KBM-7 (cell line): ENCODE data around the gene HCFC1.
"Not testable (repeated sequence)": the region's sequence is repeated elsewhere in the genome, so short reads cannot be mapped to it uniquely, and the experiment has no call there.

Experiments used
- DNase-seq: peaks from one replicate; pipeline ENCODE4 v3.0.0-alpha.2; 2015
- in situ Hi-C: fragments of 300-500 bp; cut with MboI; formaldehyde crosslinking; loops from 2 replicates; pipeline ENCODE4 v1.14.3; 2020; ENCODE audit warnings: low sequenced_read_pairs, low pct_unique_long_range_greater_than_20kb, mixed read lengths

Gene HCFC1

DNA sequence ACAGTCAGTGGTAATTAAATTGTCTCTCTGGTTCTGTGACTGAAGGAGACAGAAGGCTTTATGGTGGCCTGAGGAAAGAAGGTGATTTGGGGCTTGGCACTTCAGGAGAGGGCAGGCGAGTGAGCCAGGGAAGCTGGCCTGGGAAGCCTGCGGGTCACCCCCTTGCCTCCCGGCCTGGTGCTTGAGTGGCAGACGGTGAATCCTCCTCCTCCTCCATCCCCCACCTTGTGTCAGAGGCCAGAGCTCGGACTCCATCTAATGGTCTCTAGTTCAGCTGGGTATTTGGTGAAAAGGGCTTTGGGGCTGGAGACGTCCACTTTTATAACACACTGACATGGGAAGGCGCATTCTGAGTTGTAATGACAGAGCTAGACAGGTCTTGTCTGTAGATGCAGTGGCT is 9.6 kb upstream of the HCFC1 start:
- in situ Hi-C loops = no loop called here
- no peak for DNase-seq

DNA sequence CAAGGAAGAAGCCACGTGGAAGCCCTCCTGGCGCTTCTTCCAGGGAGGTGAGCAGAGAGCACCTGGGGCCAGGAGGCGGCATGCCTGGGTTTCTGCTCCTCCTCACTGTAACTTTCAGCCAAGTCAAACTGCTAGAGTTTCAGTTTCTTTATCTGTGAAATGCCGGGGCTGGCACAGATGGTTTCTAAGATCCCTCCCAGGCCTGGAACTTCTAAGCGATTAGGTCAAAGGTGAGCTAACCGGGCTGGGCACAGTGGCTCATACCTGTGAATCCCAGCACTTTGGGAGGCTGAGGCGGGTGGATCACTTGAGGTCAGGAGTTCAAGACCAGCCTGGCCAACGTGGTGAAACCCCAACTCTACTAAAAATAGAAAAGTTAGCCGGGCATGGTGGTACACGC is 8.8 kb upstream of the HCFC1 start:
- DNase-seq, in situ Hi-C loops: not testable (repeated sequence)

DNA sequence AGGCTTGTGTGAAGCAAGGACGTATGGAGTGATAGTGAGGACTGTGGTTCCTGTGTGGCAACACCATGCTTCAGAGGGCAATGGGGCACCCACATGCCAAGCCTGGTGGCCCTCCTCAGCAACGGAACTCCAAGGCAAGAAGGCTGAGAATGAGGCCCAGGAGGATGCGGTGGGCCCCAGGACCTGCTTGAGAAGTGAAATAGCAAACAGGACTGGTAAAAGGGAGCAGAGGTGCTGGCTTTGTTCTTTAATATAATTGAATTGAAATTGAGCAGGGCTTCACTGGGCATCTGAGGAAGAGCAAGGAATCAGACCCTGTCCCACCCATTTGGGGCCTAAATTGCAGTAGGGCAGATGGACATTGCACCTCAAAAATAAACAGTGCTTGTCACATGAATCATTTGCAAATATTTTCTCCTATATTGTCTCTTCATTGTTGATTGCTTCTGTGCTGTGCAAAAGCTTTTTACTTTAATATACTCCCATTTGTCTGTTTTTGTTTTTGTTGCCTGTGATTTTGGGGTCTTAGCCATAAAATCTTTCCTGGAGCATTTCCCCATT is 3.2 kb upstream of the HCFC1 start:
- in situ Hi-C loops = no loop called here

DNA sequence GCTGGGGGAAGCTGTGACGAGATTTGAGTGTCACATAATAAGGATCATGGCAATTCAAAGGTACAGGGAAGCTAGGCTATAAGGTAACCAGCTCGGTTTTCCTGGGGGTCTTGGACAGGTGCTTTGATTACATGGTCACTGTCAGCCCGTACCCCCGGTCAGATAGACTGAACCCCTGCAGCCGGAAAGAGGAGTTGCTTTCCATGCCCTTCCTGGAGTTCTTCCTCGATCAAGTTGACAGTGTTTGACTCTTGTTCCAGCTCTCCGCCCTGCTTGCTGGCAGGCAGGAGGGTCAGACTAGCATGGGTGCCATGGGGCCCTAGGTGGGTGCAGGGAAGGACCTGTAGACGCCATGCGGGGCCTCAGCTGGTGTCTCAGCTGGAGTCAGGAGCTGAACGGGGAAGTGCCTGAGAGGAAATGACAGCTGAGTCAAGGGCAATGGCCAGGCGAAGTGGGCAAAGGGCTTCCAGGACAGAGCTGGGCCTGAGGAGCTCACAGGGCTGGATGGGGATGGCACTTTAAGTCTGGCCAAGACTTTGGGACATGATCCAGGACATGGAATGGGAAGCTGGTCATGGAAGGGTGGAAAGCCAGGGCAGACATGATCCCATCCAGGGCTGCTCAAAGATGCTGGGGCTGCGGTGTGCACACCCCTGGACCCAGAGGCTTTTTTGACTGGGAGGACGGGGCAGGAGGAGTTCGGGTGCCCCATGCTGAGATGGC is 2.5 kb upstream of the HCFC1 start:
- in situ Hi-C loops = no loop called here
- DNase-seq = no peak

More for the DNA sequence above, 3.2 kb upstream of the HCFC1 start:
- no peak for DNase-seq

DNA sequence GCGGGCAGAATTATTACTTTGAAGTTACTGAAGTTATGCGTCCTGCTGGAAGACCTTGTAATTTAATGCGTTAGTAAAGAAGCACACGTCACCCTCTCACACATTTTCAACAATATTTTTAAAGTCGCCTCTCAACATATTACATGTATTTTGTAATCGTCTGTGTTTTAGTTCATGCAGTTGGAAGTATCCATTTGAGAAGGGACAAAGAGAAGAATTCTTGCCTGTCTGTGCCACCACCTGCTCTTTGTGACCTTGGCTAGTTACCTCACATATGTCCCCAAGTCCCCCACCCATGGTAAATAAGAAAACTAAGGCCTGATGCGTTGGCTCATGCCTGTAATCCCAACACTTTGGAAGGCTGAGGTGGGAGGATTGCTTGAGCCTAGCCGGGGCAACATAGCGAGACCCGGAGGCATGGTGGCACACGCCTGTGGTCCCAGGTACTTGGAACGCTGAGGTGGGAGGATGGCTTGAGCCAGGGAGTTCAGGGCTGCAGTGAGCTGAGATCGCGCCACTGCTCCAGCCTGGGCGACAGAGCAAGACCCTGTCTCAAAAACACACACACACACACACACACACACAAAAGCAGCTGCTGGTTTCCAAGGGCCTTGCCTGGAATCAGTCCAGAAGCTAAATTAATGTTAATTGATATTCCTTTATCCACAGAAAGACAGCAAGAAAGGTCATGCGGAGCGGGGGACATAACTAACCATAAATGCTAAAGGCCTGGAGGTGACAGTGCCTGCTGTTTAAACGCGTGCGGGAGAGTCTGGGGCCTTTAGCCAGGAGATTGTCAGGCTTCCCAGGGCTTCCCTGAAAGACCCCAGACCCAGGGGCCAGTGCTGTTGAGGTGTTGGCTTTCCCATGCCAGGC is 1.7 kb upstream of the HCFC1 start:
- no peak for DNase-seq
- in situ Hi-C loops = no loop called here

DNA sequence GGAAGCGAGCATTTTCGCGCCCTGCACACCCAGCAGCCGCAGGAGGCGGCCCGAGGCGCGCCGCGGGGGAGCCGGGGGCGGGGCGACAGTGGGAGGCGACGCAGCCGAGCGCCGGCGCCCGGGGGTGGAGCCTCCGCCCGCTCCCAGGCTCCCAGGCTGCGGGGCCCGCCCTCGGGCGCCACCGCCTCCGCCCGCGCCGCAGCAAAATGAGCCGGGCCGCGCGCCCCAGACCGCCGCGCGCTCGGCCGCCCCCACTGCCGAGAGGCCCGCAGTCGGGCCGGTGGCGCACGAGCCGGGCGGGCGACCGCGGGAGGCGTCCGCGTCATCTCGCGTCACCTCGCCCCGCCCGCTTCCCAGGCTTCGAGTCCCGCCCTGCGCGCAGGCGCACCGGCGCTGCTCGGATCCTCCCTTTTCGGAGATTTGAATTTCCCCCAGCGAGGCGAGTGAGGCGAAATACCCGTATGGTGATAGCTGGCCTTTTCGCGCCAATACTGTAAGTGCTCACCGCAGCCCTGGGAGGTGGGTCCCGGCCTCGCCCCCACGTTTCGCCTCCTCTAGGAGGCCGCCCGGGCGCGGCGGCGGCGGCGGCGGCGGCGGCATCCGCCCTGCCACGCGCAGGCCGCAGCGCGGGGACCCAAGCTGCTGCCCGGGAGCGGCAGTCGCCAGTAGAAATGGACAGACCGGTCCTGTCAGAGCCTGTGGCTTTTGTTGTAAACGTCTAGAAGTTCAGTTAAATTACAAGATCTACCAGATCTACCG is 929 bp upstream of the HCFC1 start, which contains the start of gene TMEM187:
TSS of gene TMEM187 (plus strand) at position 387 of the 759 bp plus-strand sequence. CDS start 9,309 bp downstream, outside the sequence.
- peak; percentile 95 for DNase-seq

DNA sequence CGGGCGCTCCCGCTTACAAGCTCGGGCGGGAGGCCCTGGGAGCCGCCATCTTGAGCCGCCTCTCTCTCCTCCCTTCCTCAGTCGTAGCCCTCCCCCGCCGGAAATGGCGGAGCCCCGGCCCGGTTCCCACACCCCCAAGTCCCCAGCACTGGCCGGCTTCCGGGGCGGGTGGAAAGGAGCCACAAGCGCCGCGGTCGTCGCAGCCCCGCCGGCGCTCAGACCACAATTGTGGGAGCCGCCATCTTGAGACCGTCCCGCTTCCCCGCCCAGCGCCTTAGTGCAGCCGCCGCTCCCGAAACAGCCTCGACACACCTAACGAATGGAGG is 531 bp downstream of the HCFC1 start:
- in situ Hi-C loops = no loop called here
- DNase-seq = peak; percentile 94

More for the DNA sequence above, 929 bp upstream of the HCFC1 start, which contains the start of gene TMEM187:
- in situ Hi-C loops = no loop called here

DNA sequence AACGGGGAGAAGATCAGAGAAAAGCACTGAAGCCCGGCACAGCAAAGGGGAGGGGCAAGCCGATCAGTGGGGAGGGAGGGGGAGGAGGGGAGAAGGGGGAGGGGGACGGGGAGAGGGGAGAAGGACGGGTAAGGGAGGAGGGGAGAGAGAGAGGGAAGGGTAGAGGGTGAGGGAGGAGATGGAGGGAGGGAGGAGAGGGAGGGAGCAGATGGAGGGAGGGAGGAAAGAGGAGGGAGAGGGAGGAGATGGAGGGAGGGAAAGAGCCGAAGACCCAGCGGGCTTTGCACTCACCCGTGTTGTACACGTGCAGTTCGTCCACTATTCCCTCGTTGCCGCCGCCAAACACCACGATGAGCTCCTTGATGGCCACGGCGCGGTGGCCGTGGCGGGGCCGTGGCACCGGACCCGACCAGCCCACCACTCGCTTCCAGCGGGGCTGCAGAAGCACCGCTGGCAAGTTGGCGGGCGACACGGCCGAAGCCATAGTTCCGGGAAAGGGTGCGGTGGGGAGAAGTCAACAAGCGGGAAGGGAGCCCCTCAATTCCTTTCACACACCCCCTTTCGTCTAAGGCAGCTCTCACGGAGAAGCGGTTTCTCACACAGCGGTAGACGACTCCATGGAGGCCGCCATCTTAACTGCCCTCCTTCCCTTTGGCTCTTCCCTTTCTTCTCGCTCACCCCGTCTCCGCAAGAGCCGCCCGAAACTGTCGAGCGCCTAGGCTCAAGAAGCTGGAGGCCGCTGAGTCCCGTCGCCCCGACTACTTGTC is 1.1 kb downstream of the HCFC1 start:
- in situ Hi-C loops = no loop called here
- peak; percentile 69 for DNase-seq

DNA sequence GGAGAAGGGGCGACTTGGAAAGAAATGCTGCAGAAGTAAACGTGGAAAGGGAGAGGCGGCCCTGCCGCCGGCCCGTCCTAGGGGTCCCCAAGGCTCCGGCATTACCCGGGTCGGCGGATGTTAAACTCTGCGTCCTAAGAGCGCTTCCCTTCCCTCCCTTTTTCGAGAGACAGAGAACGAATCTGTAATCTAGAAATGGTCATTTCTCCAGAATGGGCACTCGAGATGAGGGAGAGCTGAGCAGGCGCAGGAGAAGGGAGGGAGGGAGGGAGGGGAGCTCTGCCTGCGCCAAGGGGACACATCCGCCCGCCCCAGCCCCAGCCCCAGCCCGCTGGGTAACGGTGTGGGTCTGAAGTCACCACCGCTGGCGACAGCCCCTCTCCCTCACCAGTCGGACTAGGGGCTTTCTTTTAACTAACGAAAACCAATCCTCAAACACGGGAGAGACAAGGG is 1.7 kb downstream of the HCFC1 start:
- in situ Hi-C loops = no loop called here

DNA sequence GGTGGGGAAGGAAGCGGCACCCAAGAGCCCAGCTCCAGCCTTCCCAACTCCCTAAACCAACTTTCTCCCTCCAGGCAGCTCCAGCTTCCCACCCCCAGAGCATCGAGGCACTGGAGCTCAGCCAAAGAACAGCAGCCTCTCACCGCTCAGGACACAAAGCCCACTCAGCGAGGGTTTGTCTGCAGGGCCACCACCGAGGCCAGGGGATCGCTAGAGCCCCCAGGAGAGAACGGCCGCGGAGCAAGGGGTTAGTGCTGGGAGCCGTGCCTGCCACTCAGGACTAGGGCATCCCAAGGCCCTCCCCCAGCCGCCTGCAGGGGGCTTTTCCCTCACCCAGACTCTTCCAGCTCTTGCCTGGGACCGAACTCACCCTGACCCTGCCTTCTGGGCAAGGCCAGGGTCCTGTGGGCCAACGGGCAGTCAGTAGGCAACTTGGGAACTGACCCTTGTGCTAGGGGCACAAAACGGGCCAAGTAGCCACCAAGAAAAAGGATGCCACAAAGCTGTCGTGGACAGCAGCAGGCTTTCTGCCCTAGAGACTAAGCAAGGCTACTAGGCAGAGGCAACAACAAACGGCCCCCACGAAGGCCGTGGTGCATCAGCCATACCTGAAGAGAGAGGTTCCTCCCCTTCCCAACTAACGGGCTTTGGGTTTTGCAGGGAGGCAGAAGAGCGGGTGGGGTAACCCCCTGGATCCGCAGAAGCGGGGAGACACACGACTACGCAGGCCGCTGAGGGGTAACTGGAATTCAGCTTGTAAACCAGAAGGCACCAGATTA is 2.3 kb downstream of the HCFC1 start:
- DNase-seq = peak; percentile 45
- in situ Hi-C loops = no loop called here

More for the DNA sequence above, 1.7 kb downstream of the HCFC1 start:
- peak; percentile 45 for DNase-seq

DNA sequence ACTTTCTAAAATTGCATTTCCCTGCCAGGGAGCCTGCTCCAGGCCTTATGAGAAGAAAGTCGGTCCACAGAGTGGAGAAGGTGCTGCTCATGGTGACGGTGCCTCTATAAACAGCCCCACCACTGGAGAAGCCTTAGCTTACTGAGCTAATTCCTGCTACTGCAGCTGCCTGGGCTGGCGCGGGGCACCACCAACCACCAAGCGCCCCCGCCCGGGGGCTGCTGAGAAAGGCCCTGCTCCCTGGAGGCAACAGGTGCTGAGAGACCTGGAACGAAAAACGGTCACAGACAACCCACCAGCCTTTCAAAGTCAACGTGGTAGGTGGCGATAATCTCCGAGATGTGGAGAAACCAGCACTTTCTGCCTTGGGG is 2.9 kb downstream of the HCFC1 start:
- peak; percentile 66 for DNase-seq
- in situ Hi-C loops = no loop called here

DNA sequence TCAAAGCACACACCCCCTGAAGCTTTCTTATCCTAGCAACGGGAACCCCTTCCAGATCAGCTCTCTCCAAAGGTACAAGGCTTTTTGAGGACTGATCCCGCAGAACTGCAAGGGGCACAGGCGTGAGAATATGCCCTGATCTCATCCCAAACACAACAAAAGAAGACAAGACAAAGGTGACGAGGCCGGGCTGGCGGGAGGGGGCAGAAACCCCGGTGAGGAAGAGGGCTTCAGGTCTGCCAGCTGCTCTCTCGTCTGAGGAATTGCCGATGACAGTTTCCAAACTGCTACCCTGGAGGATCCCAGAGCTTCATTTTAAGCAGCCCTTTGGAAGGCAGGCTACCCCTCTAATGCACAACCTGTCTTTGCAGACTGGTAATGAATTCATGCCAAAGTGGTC is 3.4 kb downstream of the HCFC1 start:
- DNase-seq = no peak
- in situ Hi-C loops = no loop called here

DNA sequence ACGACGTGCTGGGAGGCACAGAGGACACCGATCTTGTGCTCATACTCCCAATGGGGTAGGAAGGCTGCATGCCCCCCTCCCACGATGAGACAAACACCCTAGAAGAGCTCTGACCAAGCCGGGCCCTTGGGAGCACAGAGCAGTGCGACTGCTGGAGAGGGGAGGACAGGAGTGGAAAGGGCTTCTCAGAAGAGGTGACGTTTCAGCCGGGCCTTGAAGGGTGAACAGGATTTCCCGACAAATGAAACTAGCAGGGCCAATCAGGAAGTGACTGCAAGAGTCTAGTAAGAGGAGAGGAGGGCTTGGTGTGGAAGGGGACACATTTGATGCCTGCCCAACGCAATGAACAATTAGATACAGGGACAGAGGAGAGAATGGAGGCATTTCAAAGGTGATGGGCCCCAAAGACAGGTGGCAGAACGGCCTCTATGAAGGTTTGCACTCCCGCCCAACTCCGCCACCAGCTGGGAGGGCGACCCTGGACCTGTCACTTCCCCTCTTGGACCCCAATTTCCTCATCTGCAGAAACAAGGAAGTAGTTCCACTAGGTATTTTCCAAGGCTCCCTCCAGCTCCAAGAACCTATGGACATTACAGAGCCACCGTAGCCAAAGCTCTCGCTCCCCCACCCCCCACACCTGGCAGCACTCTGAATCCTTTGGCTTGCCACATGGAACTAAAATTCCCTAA is 3.9 kb downstream of the HCFC1 start:
- in situ Hi-C loops = no loop called here
- peak; percentile 75 for DNase-seq

DNA sequence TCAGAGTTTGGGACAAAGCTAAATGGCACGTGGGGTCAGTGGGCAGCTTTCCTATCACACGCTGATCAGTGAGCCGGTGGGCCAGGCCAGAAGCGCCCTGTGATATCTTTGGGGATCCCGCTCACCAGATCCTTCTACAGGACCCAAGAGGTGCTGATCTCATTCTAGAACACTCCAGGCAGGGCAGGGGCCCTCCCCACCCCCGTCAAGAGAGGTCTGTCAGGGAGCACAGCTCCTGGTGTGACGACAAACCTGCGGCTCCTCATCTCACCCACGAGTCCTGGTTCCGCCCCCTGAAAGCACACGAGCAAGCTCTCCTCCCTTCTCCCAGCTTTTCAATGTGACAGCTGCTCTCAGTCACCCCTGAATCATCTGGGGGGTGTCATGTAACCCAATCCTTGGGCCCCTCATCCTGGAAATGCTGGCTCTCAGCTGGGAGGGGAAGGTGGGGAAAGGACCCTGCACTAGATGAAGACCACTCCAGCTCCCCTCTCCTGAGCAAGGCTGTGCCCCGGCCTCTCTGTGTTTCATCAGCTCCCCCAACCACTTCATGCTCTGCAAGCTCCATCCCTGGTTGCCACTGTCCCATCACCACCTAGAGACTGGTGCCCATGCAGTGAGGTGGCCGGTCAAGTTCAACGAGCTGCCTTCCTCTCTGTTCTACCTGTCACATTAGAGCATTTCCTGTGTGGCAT is 4.6 kb downstream of the HCFC1 start:
- no peak for DNase-seq
- in situ Hi-C loops = no loop called here

DNA sequence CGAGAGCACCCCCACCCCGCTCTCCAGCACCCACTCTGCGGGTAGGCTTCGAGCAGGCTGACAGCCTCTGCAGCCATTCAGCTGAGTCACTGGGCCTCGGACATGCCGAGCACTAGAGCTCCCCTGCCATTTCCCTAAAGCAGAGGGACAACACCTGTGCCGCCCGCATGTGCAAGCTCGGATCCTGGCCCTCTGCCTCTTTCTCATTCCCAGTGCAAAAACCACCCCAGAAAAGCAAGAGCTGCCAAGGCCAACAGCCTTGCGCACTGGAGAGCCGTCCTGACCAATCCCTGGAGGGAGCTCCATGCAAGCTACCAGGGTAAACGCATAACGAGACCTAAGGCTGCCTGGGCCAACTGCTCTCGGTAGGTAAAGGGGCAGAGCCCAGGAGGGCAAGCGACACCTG is 5.3 kb downstream of the HCFC1 start:
- no peak for DNase-seq
- in situ Hi-C loops = no loop called here

DNA sequence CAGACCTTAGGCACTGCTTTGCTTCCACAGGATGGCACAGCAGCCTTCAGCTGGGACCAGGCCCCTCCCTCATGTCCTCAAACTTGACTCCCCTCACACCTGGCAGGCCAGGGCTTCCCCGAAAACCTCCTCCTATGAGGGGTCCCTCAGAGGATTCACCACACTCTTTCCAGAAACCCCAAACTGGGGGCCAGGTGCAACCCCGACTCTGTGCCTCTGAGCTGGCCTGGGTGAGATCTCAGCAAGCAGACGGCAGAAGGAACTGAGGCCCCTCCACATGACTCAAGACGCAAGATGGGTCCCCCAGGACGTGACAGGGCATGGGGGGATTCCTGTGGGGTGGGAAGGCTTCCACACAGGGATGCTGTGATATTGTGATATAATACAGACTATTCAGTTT is 6.2 kb downstream of the HCFC1 start:
- no peak for DNase-seq
- in situ Hi-C loops = no loop called here

DNA sequence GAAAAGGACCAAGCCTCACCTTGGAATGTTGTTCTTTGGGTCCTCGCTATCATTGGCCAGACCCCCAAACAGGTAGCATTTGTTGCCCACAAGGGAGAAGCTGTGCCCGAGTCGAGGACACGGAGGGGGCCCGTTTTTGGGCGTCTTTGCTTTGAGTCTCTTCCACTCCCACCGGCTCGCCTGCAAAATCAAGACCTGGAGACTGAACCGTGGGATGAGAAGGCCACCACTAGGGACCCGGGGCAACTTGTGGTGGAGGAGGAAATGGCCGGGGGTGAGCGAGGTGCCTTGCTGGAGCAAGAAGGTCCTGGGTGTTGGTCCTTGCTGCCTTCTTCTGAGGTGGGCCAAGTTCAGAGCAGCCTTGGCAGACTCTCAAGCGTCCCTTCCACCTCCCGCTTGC is 7.5 kb downstream of the HCFC1 start:
- no peak for DNase-seq
- in situ Hi-C loops = no loop called here
